EL (cell line): ENCODE results near the gene CERS5.
"Not testable (repeated sequence)": the region's sequence is repeated elsewhere in the genome, so short reads cannot be mapped to it uniquely, and the experiment has no call there.

Experiments
- DNase-seq: peaks from one replicate; pipeline ENCODE4 v3.0.0-alpha.2; 2016

The CERS5 gene

GRCh38 chr12:50185970-50186663 is 18.9 kb upstream of the CERS5 start:
- peak; percentile 62 for DNase-seq

DNA sequence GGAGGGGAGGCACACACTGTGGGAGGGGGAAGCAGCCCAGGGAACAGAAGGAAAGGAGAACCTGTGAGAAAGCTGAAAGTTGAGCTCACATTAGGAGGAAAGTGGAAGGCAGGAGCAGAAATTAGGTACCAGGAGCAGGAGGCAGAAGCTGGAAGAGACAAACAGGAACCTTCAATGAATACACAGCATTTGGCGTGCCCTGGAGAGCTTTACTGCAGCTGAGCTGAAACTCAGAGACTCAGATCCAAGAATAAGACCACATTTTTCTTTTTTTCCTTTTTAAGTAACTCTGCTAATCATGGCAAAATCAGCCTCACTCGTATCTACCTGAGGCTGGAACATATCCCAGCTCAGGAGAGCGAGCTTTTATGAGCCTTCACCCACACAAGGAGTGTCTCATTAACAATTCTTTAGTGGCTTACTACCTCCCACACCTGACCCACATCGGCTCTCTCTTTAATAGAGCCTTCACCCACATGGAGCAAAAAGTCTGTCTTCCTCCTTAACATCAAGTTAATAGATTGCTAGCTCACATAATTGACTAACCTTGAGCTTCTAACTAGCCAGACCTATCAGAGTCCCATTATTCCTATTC is 18.2 kb upstream of the CERS5 start:
- no peak for DNase-seq

- no peak for DNase-seq
These were observed 17.1 kb upstream of the CERS5 start for GRCh38 chr12:50184261-50184660.

DNA sequence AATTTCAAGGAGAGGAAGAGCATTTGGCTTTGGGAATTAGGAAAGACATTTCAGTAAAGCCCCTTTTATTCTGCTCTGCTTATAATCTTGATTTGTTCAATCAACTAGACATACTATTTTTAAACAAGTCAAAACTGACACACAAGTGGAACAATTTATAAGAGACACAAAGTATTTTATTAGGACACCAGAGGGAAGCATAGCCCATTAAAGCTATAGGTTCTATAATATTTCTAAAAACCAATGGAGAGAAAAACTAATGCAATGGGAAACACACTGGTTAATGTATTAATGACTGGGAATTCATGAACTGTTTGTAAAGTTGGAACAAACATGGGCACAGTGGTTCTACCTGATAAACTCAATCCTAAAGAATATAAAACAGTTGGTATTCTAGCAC is 15.3 kb upstream of the CERS5 start:
- no peak for DNase-seq

DNA sequence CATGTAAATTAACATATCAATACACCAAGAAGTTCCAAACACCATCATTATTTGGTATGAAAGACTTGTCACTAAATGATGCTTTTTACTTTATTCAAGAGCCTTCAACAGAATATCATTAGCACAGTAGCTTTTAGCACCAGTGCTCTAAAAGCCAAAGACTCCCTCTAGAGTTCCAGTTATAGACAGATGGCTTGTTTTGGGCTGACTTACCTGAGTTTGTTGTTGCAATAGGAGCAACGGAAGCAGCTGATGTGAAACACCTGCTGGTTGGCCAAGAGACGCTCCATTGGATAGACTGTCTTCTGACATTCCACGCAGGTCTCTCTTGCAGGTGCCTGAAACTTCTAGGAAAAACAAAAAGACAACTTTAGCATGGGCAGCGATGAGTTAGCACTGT is 14.5 kb upstream of the CERS5 start:
- no peak for DNase-seq

DNA sequence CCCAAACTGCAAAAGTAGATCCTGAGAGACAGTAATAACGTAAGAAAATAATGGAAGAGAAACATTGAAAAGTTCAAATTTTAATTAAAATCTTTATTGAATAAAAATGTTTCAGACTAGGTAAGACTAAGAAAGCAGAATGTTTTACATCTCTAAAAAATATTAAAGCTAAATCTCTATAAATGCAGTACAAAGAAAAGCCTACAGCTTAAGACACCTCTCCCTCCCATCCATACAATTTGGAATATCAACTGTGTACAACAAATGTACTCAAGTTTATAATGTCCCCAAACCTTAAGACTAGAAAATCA is 8.5 kb upstream of the CERS5 start:
- no peak for DNase-seq

DNA sequence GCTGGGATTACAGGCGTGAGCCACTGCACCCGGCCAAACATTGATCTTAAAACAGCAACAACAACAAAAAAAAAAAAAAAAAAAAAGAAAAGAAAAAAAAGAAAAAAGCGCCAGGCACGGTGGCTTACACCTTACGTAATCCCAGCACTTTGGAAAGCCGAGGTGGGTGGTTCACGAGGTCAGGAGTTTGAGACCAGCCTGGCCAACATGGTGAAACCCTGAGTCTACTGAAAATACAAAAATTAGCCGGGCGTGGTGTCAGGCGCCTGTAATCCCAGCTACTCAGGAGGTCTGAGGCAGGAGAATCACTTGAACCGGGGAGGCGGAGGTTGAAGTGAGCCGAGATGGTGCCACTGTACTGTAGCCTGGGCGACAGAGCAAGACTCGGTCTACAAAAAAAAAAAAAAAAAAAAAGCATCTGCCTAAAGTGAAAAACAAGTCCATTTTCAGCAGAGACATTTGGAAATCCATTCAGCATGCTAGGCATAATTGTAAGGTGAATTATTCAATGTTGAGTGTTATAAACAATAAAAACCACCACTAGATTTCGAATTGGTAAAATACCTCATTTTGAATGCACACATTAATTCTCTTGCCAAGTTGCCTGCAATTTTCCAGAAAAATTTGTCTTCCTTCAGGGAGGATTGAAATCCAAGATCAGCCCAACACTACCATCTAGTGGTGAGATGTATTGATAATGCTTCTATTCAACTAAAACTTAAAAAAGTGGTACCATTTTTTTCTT is 8.0 kb upstream of the CERS5 start:
- DNase-seq = peak; percentile 73

- no peak for DNase-seq
These were observed 445 bp downstream of the CERS5 start for GRCh38 chr12:50166799-50167048.

DNA sequence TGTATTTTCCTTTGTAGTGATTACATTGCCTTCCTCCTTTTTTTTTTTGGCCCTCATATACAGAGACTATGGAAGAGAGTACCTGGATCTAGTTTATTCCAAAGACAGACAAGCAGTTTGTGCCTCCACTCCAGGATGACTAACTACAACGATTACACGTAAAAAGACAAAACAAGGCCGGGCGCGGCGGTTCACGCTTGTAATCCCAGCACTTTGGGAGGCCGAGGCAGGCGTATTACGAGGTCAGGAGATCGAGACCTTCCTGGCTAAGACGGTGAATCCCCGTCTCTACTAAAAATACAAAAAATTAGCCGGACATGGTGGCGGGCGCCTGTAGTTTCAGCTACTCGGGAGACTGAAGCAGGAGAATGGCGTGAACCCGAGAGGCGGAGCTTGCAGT is 2.2 kb downstream of the CERS5 start:
- DNase-seq = no peak

DNA sequence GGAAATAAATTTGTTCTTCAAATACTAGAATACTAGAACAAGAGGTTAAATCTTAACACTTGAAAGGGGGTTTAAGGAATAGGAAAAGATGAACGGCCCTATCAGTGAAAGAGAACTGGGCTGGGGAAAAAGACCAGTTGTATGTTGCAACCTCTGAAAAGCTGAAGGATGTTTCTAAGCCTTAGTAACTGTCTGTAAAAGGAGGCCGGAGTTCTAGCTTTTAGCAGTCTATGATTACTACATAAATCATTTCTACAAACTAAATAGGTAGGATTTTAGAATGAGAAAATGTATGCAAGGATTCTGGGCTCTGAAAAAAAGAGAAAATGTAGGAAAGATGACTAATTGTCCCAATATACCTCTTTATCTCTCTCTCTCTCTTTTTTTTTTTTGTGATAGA is 4.9 kb downstream of the CERS5 start:
- DNase-seq = no peak

- DNase-seq = no peak
These were observed 6.5 kb downstream of the CERS5 start for GRCh38 chr12:50160643-50161042.

DNA sequence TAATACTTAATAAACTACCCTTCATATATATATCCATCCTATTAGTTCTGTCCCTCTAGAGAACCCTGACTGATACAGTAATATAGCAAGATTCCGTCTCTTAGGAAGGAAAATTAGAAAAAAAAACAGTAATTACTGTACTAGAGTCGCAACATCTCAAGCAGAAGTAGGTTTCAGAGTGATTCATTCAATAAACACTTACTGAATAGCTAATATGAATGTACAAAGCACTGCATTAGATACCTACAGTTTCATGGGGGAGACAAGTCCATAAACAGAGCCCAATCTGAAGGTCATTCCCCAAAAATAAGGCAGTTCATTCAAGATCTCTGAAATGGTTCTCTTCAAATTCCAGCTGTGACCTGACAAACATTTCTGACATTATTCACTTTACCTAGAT is 9.9 kb downstream of the CERS5 start:
- DNase-seq = no peak

DNA sequence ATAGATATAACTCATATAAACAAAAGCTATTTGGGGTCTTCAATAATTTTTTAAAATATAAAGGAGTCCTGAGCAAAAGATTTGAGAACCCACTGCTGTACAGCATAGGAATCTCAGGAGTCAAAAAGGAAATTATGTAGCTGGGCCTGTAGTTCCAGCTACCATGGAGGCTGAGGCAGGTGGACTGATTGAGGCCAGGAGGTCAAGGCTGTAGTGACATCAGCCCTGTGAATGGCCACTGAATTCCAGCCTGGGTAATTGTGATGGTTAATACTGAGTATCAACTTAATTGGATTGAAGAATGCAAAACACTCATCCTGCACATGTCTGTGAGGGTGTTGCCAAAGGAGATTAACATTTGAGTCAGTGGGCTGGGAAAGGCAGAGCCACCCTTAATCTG is 10.5 kb downstream of the CERS5 start:
- no peak for DNase-seq

- not testable (repeated sequence) for DNase-seq
These were observed 12.2 kb downstream of the CERS5 start for GRCh38 chr12:50154947-50155346.

- DNase-seq = no peak
These were observed 16.0 kb downstream of the CERS5 start for GRCh38 chr12:50151047-50151687.

DNA sequence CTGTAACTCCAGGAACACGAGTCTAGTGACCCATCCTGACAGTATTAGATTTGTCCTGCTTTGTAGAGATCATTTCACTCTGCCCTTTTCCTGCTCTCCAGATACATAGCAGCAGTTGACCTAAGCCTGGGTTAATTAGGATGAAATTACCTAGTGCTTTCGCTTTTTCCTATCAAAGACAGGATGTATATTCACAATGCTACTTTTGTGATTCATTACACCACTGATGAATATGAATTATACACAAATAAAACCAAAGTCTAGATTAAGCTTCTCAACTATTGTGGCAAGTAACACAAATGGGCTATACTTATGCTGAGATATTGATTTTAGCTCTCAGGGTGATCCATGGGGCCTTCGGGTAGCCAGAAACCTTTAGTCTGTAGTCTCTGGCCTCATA is 17.9 kb downstream of the CERS5 start:
- DNase-seq = no peak

DNA sequence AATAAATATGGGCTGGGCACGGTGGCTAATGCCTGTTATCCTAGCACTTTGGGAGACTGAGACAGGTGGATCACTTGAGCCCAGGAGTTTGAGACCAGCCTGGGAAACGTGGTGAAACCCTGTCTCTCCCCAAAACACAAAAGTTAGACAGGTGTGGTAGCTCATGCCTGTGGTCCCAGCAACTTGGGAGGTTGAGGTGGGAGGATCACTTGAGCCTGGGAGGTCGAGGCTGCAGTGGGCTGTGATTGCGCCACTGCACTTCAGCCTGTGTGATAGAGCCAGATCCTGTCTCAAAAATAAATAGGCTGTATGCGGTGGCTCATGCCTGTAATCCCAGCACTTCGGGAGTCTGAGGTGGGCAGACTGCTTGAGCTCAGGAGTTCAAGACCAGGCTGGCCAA is 19.2 kb downstream of the CERS5 start:
- not testable (repeated sequence) for DNase-seq

DNA sequence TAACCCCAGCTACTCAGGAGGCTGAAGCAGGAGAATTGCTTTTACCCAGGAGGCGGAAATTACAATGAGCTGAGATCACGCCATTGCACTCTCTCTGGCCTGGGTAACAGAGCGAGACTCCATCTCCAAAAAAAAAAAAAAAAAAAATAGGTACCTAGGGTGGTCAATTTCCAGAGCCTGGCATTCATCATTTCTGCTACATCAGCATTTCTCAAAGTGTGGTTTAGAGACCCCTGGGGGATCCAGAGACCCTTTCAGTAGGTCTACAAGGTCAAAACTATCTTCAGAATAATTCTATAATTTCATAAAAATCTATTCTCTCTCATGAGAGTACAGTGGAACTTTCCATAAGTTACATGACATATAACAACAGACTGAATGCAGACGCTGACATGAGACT is 19.9 kb downstream of the CERS5 start:
- DNase-seq = no peak

GRCh38 chr12:50145439-50145838 is 21.7 kb downstream of the CERS5 start:
- DNase-seq = no peak

DNA sequence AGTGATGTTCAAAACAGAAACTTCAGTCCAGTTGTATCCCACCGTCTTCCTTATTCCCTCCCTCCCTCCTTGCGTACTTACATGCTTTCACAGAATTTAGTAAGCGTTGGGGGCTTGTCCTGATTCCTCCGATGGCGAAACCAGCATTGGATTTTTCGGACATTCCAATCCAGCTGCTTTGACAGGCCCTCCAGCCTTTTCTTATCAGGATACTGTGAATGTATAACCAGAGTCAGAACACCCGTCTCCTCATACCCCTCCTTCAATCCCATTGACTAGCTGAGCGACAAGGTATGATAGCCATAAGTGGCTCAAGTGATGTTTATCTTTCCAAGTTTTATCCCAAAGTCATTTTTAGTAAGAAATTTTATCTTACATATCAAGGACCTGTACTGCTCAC is 24.2 kb downstream of the CERS5 start:
- DNase-seq = no peak

- no peak for DNase-seq
These were observed 34.5 kb downstream of the CERS5 start for GRCh38 chr12:50132505-50133135.

- DNase-seq = no peak
These were observed 37.9 kb downstream of the CERS5 start for GRCh38 chr12:50129290-50129689.

DNA sequence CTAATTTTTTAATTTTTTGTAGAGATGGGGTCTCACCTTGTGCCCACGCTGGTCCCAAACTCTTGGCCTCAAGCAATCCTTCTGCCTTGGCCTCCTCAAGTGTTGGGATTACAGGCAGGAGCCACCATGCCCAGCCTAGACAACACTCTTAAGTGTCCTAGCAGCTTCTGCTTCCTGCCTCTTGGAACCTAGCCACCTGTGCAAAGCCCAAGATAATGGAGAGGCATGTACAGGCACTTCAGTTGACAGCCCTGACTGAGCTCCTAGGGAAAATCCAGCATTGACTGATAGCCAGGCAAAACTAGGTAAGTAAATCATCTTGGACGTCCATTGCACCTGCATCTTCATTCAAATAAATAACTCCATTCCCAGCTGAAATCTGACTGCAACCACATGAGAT is 39.6 kb downstream of the CERS5 start:
- DNase-seq = no peak

DNA sequence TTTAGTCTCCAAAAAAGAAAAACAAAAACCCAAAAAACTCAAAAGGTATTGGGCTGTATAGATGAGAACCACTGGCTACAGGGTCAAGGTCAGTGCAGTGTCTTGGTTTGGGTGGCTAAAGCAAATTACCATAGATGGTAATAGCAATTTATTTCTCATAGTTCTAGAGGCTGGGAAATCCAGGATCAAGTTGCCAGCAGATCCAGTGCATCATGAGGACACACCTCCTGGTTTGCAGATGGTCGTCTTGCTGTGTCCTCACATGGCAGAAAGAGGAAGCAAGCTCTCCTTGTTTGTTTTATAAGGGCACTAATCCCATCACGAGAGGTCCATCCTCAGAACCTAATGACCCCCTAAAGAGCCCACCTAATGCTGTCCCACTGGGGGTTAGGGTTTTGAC is 44.0 kb downstream of the CERS5 start:
- no peak for DNase-seq
